HCT116 (cell line): Measurements from ENCODE around the gene TSHZ1.

ENCODE experiments used
- CTCF ChIP-seq, 3 experiments: fragments of 200-600 bp in 1 of 3; sonication (generic) in 1 of 3; IDR thresholded peaks in 2 of 3; conservative IDR thresholded peaks in 1 of 3; 2 replicates each; pipeline ENCODE4 v1.5.1; 2012 to 2017; ENCODE audit warnings: low read depth in 2 of 3, low read length in 2 of 3, antibody characterized with exemption in 1 of 3, borderline replicate concordance in 1 of 3, control low read depth in 1 of 3, mild to moderate bottlenecking in 1 of 3, mixed read lengths in 1 of 3, mixed run types in 1 of 3, moderate library complexity in 1 of 3; ENCODE audit not compliant: insufficient read depth in 1 of 3
- EGR1 ChIP-seq: IDR thresholded peaks from 2 replicates; pipeline ENCODE4 v1.6.1; 2012; ENCODE audit warnings: low read depth
- ELF1 ChIP-seq: IDR thresholded peaks from 2 replicates; pipeline ENCODE4 v1.6.1; 2012; ENCODE audit warnings: low read depth, borderline replicate concordance
- EZH2phosphoT487 ChIP-seq: fragments of 200-600 bp; IDR thresholded peaks from 2 replicates; pipeline ENCODE4 v1.6.1; 2018; ENCODE audit warnings: antibody characterized with exemption, borderline replicate concordance
- POLR2A ChIP-seq: IDR thresholded peaks from 2 replicates; pipeline ENCODE4 v1.7.0; 2011; ENCODE audit warnings: borderline replicate concordance; ENCODE audit not compliant: insufficient read depth, insufficient read length; ENCODE audit errors: extremely low read depth
- ZNF274 ChIP-seq: fragments of 200-500 bp; sonication (Bioruptor generic); IDR thresholded peaks from 2 replicates; pipeline ENCODE4 v1.6.1; 2014; ENCODE audit warnings: mild to moderate bottlenecking, low read depth, low read length, inconsistent platforms

- TF ChIP-seq CTCF (IDR thresholded peaks at IDR 0.05 in 2 of 3, conservative IDR thresholded peaks at IDR 0.05 in 1 of 3; ENCODE audit: borderline replicate concordance in 1 of 3, insufficient read depth in 1 of 3, low read depth in 2 of 3, low read length in 2 of 3) (no peak), ELF1 (no peak), ZNF274 (no peak), POLR2A (no peak), EGR1 (no peak), EZH2phosphoT487 (no peak)
These were observed 109.9 kb downstream of the TSHZ1 start for GRCh38 chr18:75320506-75320905.
